ENCODE results near the gene MLYCD. TPM values are rescaled to one million over a fixed set of nuclear protein-coding genes. Genes with fewer than 3 reads are reported as not detected.

The MLYCD gene
- total RNA-seq, 2 donors from 2014 or later, result 6.1 to 7.1 TPM

GRCh38 chr16:83973581-83974385 is 74.9 kb downstream of the MLYCD start:
- H3K9me3 Mint-ChIP-seq, result no peaks in the 10 kb centered on the region
- no peaks in the 10 kb centered on the region for H3K36me3 Mint-ChIP-seq
- ATAC-seq (peak in 1 of 2 donors; percentile 14), DNase-seq (ENCODE audit: low spot score) (peak; percentile 59)
- peaks cover 11% of the 10 kb centered on the region in 2 donors for H3K27me3 Mint-ChIP-seq
- no peak overlapping the region for H3K27ac Mint-ChIP-seq
- no peaks in the 10 kb centered on the region for H3K4me1 Mint-ChIP-seq (ENCODE audit: low read depth in 2 of 2)
- no peak overlapping the region for H3K4me3 Mint-ChIP-seq

- H3K9me3 Mint-ChIP-seq, result no peaks in the 10 kb centered on the region
- no peaks in the 10 kb centered on the region for H3K4me1 Mint-ChIP-seq (ENCODE audit: low read depth in 2 of 2)
- no peak overlapping the region for H3K27ac Mint-ChIP-seq
- peaks cover 6 to 7% of the 10 kb centered on the region in 2 donors for H3K27me3 Mint-ChIP-seq
- no peak for ATAC-seq
- peak; percentile 16 for DNase-seq (ENCODE audit: low spot score)
- no peak overlapping the region for H3K4me3 Mint-ChIP-seq
- H3K36me3 Mint-ChIP-seq, result no peaks in the 10 kb centered on the region
These were observed 75.6 kb downstream of the MLYCD start for GRCh38 chr16:83974475-83974874.

- H3K36me3 Mint-ChIP-seq, result no peaks in the 10 kb centered on the region
- H3K4me3 Mint-ChIP-seq, result no peak overlapping the region
- no peaks in the 10 kb centered on the region for H3K4me1 Mint-ChIP-seq (ENCODE audit: low read depth in 2 of 2)
- H3K27me3 Mint-ChIP-seq, result peaks cover 0 to 2% of the 10 kb centered on the region in 2 donors
- ATAC-seq (no peak), DNase-seq (ENCODE audit: low spot score) (no peak)
- H3K9me3 Mint-ChIP-seq, result no peaks in the 10 kb centered on the region
- no peak overlapping the region for H3K27ac Mint-ChIP-seq
These were observed 76.8 kb downstream of the MLYCD start for GRCh38 chr16:83975590-83976260.

Other genes starting within 250 kb of the MLYCD start
- gene HSBP1, start 91.1 kb upstream of the MLYCD start, total RNA-seq, result 10 to 100 TPM; 30.5 to 64.5 TPM
- gene OSGIN1, start 54.1 kb downstream of the MLYCD start, total RNA-seq, result under 1 TPM in 1 of 2 donors, not detected in 1; 0.38 TPM
- not detected for gene NECAB2, start 69.1 kb downstream of the MLYCD start, total RNA-seq
- not detected for gene SLC38A8, start 143.7 kb downstream of the MLYCD start, total RNA-seq
- 10 to 100 TPM; 65.4 to 83.4 TPM for gene MBTPS1, start 217.8 kb downstream of the MLYCD start, total RNA-seq
- 10 to 100 TPM in 1 of 2 donors, 1 to 10 TPM in 1; 7.3 to 21.0 TPM for gene HSDL1, start 246.1 kb downstream of the MLYCD start, total RNA-seq
- not detected for gene DNAAF1, start 246.2 kb downstream of the MLYCD start, total RNA-seq

Measured in natural killer cell treated with Interleukin-12 subunit alpha and Interleukin-12 subunit beta and Interleukin-15 and Interleukin-18, amount 100 ng/mL, for 72 hours (primary cell).